Endometrium (tissue), 2 donors: ENCODE measurements around the gene ABCB11.
"Not testable (repeated sequence)": the region's sequence is repeated elsewhere in the genome, so short reads cannot be mapped to it uniquely, and the experiment has no call there.

Experiments used
- FAIRE-seq: peaks from 2 replicates; lab custom pipeline; 2012; peaks lifted over from hg19 to GRCh38; lab: Jason Lieb, UNC
- donor health status: control.
- donor health status: control.

ABCB11 gene

DNA sequence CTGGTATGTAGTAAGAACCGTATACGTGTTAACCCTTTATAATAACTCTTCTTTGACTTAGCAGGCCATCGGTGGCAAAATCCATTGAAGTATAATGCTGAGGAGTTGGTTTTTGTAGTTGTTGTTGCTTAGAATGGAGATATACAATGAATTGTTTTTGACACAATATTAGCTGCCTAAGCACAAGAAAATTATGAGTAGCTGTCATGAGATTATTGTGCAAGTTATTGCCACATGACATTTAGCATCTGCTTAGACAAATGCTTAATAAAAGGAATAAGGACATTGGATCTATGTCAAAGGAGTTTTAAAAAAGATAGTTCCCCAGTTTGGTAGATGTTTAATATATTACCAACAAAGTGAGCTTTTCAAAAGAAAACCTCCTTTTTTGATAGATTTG is 59.9 kb downstream of the ABCB11 start:
- FAIRE-seq = no peak

DNA sequence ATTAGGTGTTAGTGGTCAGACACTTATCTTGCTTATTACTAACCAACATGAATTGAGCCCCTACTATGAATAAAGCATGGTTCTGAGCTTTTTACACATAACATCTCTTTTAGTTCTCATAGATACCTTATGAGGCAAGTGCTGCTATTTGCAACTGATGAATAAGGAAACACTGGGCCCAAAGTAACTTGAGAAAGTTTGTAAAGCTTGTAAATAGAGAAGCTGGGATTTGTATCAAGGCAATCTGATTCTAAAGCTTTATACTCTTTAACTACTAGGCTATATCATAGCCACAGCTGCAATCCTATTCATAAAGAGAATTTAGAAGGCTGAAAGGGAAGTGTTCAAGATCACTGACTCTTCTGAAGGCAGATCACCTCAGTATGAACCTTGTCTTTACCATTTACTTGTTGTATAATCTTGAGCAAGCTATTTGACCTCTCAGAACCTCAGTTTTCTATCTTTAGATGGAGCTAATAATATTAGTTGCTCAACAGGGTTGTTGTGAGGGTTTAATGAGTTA is 60.4 kb downstream of the ABCB11 start:
- no peak for FAIRE-seq

DNA sequence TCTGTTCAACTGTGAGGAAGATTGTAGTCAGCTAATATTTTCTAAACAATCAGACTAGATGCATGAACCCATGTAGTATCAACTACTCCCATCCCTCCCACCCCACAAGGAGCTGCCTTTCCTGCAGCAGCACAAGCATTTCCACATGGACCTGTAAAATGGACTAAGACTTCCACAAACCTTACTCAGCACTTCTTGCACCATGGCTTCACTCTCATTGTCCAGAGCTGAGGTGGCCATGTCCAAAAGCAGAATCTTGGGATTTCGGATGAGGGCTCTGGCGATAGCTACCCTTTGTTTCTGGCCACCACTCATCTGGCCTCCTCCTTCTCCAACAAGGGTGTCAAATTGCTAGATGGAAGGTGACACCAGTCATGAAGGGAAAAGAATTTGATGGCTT is 61.3 kb downstream of the ABCB11 start:
- no peak for FAIRE-seq

DNA sequence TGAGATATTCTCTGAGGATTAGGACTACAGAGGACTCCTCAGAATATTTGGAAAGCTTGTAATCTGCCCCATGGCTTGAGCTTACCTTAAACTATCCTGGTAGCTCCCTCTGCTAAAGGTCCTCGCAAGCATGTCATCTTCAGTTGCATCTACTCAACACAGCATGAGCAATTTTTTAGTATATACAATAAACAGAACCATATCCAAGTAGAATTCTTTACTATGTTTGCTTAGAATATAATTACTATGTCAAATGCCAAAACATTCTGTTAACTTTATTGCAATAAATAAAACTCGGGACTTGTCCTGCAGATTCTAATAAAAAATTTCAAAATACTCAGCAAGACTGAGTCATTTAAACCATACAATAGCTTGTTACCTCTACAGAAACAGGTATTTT is 62.8 kb downstream of the ABCB11 start:
- FAIRE-seq = no peak

DNA sequence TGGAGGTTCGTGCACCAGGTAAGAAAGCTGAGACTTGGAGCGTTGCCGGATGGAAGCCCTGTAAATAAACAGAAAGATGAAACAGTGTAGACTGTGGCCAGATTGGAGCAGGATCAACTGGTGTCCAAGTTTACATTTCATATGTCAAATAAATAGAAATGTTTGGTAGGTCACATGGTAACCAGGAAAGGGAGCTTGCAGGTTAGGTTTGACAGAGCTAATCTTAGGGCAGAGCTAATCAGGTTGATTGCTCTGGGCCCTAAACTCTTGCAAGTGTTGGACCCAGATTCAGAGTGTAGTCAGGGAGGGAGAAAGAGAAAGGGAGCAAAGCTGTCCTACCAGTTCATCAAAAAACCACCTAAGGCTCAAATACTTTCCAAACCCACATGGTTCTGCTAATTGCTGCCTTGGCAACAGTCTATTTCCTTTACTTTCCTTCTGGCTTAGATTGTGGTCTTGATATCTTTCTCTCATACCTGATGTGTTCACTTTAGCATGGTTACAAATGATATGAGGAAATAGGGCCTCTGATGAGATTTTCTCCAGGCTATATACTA is 66.8 kb downstream of the ABCB11 start:
- FAIRE-seq = no peak

DNA sequence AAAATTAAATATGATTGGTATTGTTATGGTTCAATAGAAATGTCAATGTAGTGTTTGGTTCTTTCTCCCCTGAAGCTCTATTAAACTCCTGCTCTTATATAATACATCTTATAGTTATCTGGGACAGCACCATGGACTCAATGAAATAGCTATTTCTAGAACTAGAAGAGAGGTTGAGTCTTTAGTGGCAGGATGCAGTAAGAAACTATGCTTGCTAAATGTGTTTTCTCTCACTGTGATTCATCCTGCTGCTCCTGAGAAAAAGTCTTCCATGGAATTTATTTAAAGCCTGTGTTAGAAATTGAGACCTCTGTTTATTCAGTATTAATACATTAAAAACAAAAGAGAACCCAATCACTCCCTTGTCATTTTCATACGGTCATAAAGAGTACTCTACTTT is 68.5 kb downstream of the ABCB11 start:
- no peak for FAIRE-seq

DNA sequence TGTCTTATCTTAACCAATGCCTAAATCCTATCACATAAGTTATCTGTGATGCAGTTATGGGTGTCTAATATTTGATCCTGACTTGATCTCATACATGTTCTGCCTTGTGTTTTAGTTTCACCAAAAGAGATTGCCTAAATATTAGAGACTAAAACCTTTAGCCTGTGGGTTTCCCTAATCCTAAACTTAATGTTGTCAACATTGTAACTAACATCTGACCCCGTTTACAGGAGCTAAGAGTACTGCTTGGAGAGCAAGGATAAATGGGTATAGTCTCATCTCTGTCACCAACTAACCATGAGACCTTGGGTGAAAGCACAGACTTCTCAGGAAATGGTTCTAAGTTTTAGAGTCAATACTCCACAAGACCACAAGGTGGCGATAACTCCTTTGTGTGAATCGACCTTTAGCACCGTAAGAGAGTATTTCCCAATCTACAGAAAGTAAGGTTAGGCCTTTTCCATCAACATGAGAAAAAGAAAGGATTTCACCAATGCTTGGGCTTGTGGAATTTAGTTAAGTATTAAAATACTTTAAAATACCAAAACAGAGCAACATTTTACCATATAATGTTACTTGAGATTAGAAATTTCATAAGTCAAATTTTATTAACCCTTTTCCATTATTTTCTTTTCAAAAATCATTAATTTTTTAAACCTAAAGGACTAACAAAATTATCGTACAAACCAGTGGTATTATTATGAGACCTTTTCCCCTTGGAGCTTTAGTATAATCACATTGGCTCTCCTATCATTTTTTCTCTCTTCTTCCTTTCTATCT is 69.5 kb downstream of the ABCB11 start:
- FAIRE-seq = no peak

DNA sequence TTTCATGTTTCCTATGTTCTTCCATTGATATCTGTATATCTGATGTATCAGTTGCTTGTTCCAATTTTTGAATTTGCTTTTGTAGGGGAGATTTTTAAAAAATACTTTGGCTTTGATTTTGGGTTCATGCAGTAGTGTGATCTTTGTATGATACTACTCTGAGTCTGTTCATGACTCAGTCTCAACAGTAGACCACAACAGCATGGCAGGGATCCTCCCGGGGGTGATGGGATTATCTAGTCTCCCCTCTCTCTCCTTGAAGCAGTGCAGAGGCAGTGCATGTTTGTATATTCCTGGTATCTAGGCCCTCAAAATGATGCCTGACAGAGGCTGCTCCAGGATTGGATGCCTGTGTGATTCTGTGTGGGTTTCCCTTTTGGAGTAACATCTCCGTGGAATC is 74.7 kb downstream of the ABCB11 start:
- FAIRE-seq = no peak

DNA sequence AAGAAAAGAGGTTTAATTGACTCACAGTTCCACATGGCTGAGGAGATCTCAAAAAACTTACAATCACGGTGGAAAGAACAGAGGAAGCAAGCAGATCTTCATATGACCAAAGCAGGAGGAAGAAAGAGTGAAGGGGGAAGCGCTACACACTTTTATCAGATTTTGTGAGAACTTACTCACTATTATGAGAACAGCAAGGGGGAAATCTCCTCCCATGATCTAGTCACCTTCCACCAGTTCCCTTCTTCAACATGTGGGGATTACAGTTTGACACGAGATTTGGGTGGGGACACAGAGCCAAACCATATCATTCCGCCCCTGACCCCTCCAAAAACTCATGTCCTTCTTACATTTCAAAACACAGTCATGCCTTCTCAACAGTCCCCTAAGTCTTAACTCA is 75.8 kb downstream of the ABCB11 start:
- FAIRE-seq = no peak

DNA sequence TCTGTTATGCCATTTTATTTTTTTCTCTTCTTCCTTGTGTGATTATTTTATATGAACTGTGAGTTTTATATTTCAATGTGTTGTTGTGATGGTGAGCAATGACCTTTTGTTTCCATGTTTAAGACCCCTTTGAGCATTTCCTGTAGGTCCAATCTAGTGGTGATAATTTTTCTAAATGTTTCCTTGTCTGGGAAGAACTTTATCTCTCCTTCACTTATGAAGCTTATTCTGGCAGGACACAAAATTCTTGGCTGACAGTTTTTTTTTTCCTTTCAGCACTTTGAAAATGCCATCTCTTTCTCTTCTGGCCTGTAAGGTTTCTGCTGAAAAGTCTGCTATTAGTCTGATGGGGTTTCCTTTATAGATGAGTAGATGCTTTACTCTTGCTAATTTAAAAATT is 76.9 kb downstream of the ABCB11 start:
- FAIRE-seq = no peak

DNA sequence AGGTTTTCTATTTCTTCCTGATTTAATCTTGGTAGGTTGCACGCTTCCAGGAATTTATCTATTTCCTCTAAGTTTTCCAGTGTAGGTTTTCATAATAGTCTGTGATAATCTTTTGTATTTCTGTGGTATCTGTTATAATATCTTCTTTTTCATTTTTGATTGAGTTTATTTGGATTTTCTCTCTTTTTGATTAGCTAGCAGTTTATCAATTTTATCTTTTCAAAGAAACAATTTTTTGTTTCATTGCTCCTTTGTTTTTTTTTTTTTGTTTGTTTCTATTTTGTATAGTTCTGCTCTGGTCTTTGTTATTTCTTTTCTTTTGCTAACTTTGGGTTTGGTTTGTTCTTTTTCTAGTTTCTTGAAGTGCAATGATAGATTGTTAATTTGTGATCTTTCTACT is 78.7 kb downstream of the ABCB11 start:
- FAIRE-seq = no peak

DNA sequence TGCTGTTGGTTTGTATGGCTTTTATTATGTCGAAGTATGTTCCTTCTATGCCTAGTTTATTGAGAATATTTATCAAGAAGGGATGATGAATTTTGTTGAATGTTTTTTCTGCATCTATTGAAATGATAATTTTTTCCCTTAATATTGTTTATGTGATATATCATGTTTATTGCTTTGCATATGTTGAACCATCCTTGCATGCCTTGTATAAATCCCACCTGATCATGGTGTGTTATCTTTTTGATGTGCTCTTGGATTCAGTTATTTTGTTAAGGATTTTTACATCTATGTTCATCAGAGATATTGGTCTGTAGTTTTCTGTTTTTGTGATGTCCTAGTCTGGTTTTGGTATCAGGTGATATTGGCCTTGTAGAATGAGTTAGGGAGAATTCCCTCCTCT is 79.3 kb downstream of the ABCB11 start:
- no peak for FAIRE-seq

DNA sequence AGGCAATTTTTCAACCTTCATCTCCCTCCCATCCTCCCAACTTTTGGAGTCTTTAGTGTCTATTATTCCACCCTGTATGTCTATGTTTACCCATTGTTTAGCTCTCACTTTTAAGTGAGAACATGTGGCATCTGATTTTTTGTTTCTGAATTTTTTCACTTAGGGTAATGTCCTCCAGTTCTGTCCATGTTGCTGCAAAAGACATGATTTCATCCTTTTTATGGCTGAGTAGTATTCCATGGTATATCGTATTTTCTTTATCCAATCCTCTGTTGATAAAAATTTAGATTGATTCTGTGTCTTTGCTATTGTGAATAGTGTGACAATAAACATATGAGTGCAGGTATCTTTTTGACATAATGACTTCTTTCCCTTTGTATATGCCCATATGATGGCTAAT is 81.8 kb downstream of the ABCB11 start:
- FAIRE-seq = no peak

DNA sequence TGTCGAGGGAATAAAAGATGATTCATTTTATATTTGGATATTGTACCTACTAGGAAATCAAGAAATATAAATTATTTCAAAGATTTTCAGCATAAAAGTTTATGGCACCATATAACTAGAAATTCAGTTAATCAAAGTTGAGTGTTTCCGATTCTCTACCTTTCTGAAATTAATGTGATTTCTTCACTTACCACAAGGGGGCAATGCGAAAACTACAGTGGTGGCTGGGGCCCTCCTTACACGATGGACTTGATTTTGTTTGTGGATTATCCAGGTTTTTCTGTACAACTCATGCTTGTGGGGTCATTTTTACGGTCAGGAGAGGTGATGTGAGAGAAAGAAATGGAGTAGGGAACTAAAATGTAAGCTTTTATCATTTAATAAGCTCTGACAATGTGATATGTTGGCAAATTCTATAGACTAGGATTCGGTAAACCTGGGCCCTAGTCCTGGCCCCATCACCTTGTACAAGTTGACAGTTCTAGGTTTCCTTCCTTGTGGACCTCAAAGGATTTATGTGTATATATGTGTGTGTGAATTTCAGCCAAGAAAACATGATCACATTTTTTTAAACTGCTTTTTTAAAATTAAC is 82.4 kb downstream of the ABCB11 start:
- FAIRE-seq = no peak

DNA sequence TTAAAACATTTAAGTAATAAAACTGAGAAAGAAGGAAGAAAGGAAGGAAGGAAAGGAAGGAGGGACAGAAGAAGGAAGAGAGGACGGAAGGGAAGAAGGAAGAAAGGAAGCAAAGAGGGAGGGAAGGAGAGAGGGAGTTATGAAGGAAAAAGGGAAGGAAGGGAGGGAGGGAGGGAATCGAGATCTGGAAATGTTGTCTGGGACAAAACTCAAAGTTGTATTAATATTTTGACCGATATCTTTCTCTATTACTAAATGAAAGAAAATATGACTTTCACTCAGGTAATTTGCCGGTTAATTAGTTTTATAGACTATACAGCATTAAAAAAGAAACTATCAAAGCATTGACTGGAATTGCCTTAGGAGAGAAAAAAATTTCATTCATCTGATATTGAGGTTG is 85.6 kb downstream of the ABCB11 start:
- FAIRE-seq = no peak

DNA sequence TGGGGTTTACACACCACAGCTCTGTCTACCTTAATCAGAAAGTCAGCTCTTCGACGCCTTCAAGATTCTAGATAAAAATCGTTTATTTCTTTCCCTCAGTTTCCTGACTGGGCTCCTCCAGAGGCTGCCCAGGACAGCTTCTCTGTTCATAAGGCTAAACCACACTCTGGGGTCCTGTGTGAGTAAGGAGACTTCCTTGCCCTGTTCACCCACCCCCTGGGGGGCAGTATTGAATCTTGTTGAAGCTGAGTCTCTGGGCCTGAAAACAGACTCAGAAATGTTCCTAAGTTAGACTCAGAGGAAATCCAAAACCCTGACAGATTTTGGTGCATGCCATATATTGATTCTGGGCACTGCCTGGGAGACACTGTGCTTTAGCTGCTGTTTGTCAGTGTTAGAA is 87.1 kb downstream of the ABCB11 start:
- no peak for FAIRE-seq

DNA sequence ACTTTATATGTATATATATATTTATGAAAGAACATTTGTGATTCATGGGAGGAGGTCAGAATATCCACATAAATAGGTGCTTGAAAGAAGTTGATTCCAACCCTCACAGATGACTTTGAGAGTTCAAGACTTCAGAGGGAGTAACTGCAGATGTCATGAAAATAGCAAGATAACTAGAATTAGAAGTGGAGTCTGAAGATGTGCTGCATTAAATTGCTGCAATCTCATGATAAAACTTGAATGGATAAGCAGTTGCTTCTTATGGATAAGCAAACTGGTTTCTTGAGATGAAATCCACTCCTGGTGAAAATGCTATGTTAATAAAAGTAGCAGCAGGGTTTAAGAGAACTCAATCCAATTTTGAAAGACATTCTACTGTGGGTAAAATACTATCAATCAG is 89.8 kb downstream of the ABCB11 start:
- FAIRE-seq = no peak

DNA sequence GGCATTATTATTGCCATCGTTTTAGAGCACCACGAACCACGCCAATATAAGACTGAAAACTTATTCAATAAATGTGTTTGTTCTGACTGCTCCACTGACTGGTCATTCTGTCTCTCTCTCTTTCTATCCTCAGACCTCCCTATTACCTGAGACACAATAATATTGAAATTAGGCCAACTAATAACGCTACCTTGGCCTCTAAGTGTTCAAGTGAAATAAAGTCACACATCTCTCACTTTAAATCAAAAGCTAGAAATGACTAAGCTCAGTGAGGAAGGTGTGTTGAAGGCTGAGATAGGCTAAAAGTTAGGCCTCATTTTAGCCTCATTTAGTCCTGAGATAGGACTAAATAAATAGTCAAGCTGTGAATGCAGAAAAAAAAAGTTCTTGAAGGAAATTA is 91.2 kb downstream of the ABCB11 start:
- FAIRE-seq = no peak

DNA sequence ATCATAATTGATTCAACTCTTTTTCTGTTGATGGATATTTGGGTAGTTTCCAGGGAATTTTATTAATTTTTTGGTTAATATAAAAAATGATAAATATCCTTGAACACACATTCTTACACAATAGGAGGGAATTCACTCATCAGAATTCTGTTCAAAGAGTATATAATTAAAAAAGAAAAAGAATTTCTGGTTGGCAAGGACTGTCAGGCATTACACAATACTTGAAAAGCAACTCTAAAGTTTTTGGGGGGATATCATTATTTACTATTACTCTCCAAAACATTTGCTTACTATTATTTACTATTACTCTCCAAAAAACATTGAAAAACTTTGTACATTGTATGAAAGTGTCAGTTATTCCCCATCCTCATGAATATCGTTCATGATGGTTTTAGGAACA is 92.1 kb downstream of the ABCB11 start:
- FAIRE-seq = no peak

DNA sequence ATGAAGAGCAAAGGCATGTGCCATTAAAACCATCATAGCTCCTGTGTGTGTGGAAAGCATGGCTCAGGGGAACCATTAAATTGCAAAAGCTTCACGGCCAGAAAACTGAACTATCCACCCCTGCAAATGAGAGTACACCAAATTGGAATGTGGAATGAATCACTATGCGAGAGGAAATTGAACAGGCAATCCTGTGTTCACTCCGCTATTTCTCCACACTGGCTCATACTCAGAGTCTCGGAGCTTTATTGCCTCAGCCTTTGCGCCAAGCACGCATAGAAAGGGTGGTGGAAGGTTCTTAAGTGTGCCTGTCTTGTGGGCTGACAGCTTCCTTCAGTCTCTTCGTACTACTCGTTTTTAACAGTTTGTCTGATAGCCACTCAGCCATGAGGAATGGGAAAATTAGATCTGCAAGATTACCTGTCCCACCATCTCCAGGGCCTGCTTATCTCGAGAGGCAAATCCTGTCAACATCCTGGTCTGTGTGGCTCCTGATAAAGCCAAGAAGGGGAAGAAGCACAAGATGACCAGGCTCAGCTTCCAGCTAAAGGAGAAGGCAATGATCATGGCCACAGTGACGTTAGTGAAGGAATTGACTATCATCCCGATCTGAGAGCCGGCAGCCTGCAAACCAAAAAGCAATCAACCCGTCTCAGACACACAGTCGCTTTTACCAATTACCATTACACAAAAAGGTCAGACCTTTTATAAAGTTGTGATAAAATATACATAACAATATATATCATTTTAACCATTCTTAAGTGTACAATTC is 95.1 kb downstream of the ABCB11 start:
- no peak for FAIRE-seq

DNA sequence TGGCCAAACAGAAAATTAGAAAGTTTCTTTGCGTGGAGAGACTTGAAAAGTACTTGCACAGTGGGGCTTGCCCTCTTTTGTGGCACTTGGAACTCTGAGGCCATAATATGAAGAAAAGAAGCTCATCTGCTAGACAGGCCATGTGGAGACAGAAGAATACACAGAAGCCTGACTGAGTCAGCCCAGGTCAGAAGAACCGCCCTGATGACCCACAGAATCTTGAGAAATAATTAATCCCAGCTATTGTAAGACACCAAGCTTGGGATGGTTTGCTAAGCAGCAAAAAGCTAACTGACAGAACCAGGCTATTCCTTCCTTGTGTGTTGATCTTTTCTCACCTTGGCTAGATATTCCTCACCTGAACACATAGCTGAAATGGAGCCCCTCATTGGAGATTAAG is 96.3 kb downstream of the ABCB11 start:
- no peak for FAIRE-seq

DNA sequence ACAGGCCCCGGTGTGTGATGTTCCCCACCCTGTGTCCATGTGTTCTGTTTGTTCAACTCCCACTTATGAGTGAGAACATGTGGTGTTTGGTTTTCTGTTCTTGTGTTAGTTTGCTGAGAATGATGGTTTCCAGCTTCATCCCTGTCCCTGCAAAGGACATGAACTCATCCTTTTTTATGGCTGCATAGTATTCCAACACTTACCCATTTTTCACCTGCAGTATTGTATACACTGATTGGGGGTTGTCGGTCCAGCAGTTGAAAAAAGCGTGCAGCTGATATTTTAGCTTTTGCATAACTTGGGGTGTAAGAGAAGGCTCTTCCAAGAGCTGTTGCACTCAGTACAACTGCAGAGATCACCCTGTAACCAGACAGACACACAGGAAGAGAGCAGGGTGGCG is 99.0 kb downstream of the ABCB11 start:
- FAIRE-seq = not testable (repeated sequence)

DNA sequence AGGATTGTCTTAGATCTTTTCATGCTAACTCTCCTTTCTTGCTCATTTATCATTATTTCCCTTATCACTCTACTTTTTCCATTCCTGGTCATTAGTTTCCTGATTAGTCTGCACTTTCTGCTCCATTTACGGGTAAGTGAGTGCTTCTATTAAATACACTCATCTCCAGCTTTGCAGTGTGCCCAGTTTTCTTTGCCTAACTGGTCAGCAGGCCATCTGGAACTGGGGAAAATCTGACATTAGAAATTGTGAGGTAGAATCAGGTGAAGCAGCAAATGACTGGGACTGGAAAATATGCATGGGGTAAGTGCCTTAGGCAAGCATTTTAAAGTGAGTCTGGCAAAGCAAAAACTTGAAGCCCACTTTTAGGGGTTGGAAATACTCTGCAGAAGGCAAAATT is 100.9 kb downstream of the ABCB11 start:
- no peak for FAIRE-seq
